Natural killer cell treated with Interleukin-12 subunit alpha and Interleukin-12 subunit beta and Interleukin-15 and Interleukin-18, amount 100 ng/mL, for 72 hours (primary cell): Measurements from ENCODE around the gene SURF6. TPM values are rescaled to one million over a fixed set of nuclear protein-coding genes. Genes with fewer than 3 reads are reported as not detected.

ENCODE experiments used
- ATAC-seq, 2 donors: fragments of 150-1000 bp; cut with Tn5 transposase in 1 of 2; sonication (Bioruptor Pico), chemical (Tn5 transposase) in 1 of 2; 2 replicates each; pipeline ENCODE4 v1.10.0; 2021
- DNase-seq: peaks from one replicate; pipeline ENCODE4 v3.0.0; 2022; ENCODE audit warnings: low spot score
- H3K27ac Mint-ChIP-seq, 2 donors: 1 replicate in 1 of 2; 2 replicates in 1 of 2; pipeline ENCODE4 v1.8.0; 2022; ENCODE audit warnings: mixed read lengths in 2 of 2, mild to moderate bottlenecking in 1 of 2, moderate library complexity in 1 of 2
- H3K27me3 Mint-ChIP-seq, 2 donors: 1 replicate in 1 of 2; 2 replicates in 1 of 2; pipeline ENCODE4 v1.8.0; 2022; ENCODE audit warnings: mixed read lengths in 2 of 2
- H3K36me3 Mint-ChIP-seq: one replicate; pipeline ENCODE4 v1.8.0; 2022; ENCODE audit warnings: mixed read lengths
- H3K4me1 Mint-ChIP-seq, 2 donors: 1 replicate in 1 of 2; 2 replicates in 1 of 2; pipeline ENCODE4 v1.8.0; 2022; ENCODE audit warnings: low read depth in 2 of 2, mixed read lengths in 2 of 2, mild to moderate bottlenecking in 1 of 2
- H3K4me3 Mint-ChIP-seq: one replicate; pipeline ENCODE4 v1.8.0; 2022; ENCODE audit warnings: mixed read lengths
- H3K9me3 Mint-ChIP-seq: 2 replicates; pipeline ENCODE4 v1.8.0; 2022; ENCODE audit warnings: mixed read lengths
- total RNA-seq, 2 donors: library from RNA; stranded (reverse); gene quantifications; one replicate each; pipeline ENCODE4 v1.2.3, GENCODE V29; 2022

The SURF6 gene
- total RNA-seq, 2 donors from 2014 or later, result 11.5 to 23.9 TPM

- Mint-ChIP-seq H3K9me3 (no peaks in the 10 kb centered on the region), H3K27me3 (no peaks in the 10 kb centered on the region), H3K4me1 (peaks cover 40 to 43% of the 10 kb centered on the region in 2 donors), H3K27ac (peak overlapping the region; percentile 85 to 98), H3K4me3 (peak overlapping the region; percentile 91), H3K36me3 (peaks cover 34% of the 10 kb centered on the region)
- ATAC-seq (no peak), DNase-seq (no peak)
Measured at GRCh38 chr9:133348718-133349573, 13.0 kb upstream of the SURF6 start.

GRCh38 chr9:133347985-133348717 is 12.2 kb upstream of the SURF6 start, which contains the start of the genes MED22 and RPL7A:
MED22 (minus strand) TSS chr9:133348131; CDS start chr9:133346662, 1,469 bp downstream.
RPL7A (plus strand) TSS chr9:133348218; CDS start chr9:133348244, 26 bp downstream.
- ATAC-seq, result peak; percentile 87 to 95
- Mint-ChIP-seq H3K36me3 (peaks cover 34% of the 10 kb centered on the region), H3K4me1 (peaks cover 38 to 41% of the 10 kb centered on the region in 2 donors), H3K27ac (peak within 1 kb of the TSS; percentile 90 to 98), H3K4me3 (peak within 1 kb of the TSS; percentile 91), H3K27me3 (no peaks in the 10 kb centered on the region), H3K9me3 (no peaks in the 10 kb centered on the region)
- DNase-seq, result peak; percentile 91

- no peak for DNase-seq
- Mint-ChIP-seq H3K4me3 (peak overlapping the region; percentile 91), H3K27ac (peak overlapping the region; percentile 90 to 98), H3K4me1 (peaks cover 35 to 37% of the 10 kb centered on the region in 2 donors), H3K9me3 (no peaks in the 10 kb centered on the region), H3K27me3 (no peaks in the 10 kb centered on the region), H3K36me3 (peaks cover 34% of the 10 kb centered on the region)
- peak; percentile 64 to 66 for ATAC-seq
Measured at GRCh38 chr9:133347515-133347984, 11.6 kb upstream of the SURF6 start.

DNA sequence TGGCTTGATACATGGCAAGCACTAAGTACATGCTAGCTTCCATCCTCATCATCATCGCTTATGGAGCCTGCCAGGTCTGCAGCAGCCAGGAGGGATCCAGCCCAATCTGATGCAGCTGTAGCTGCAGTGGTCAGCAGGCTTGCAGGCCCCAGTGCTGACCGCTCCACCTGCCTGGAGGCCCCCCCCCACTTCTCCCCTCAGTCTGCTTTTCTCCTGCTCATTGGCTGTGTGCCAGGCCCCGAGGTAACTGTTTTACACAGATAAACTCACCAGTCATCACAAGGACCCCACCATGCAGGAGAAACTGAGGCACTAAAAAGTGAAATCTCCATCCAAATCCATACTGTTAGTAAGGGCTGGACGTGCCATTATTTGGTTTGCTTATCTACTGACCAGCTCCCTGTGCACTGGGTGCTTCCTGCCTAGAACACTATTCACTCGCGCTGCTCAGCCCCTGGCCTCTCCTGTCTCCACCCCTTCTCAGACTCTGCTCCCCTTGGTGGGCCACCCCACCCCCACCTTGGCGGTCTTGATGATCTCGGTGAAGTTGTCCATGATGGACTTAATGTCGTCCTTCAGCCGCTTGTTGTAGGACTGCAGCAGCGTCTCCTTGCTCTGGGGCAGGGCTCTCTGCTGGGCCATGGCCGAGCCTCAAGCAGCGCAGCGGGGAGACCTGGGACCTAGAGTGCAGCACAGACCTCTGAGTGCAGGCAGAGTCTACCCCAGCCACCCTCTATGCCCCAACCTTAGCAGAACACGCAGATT is 10.2 kb upstream of the SURF6 start:
- Mint-ChIP-seq H3K9me3 (no peaks in the 10 kb centered on the region), H3K27me3 (no peaks in the 10 kb centered on the region), H3K4me1 (peaks cover 43 to 44% of the 10 kb centered on the region in 2 donors), H3K27ac (peak overlapping the region; percentile 56 to 90), H3K36me3 (peaks cover 30% of the 10 kb centered on the region), H3K4me3 (peak overlapping the region; percentile 91)
- DNase-seq, result no peak
- ATAC-seq, result no peak

GRCh38 chr9:133345596-133345995 is 9.6 kb upstream of the SURF6 start:
- Mint-ChIP-seq H3K27ac (no peak overlapping the region), H3K4me3 (peak overlapping the region; percentile 91), H3K36me3 (peaks cover 28% of the 10 kb centered on the region), H3K27me3 (no peaks in the 10 kb centered on the region), H3K9me3 (no peaks in the 10 kb centered on the region), H3K4me1 (peaks cover 48 to 50% of the 10 kb centered on the region in 2 donors)
- no peak for DNase-seq
- no peak for ATAC-seq

GRCh38 chr9:133344979-133345378 is 9.0 kb upstream of the SURF6 start:
- Mint-ChIP-seq H3K4me1 (peaks cover 51 to 53% of the 10 kb centered on the region in 2 donors), H3K27ac (no peak overlapping the region), H3K36me3 (peaks cover 22% of the 10 kb centered on the region), H3K4me3 (no peak overlapping the region), H3K27me3 (no peaks in the 10 kb centered on the region), H3K9me3 (no peaks in the 10 kb centered on the region)
- DNase-seq (no peak), ATAC-seq (no peak)

DNA sequence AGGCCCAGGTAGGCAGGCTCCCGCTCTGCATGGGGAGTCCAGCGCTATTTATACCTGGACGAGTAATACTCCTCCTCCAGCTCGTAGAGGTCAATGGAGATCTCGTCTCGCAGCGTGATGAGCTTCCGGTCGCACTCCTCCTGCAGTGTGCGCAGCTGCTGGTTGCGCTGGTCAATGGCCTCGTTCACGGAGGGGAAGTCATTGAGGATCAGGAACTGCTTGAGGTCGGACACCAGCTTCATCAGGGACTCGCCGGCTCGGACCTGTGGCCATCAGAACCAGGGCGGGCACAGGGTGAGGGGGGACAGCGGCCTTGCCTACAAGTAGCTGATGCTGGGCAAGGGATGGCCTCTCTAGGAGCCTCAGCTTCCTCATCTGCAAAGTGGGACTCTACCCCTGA is 8.1 kb upstream of the SURF6 start:
- H3K27me3 Mint-ChIP-seq, result no peaks in the 10 kb centered on the region
- H3K9me3 Mint-ChIP-seq, result no peaks in the 10 kb centered on the region
- no peak overlapping the region for H3K27ac Mint-ChIP-seq
- no peak overlapping the region for H3K4me3 Mint-ChIP-seq
- H3K36me3 Mint-ChIP-seq, result peaks cover 14% of the 10 kb centered on the region
- ATAC-seq, result no peak
- H3K4me1 Mint-ChIP-seq, result peaks cover 51 to 52% of the 10 kb centered on the region in 2 donors
- DNase-seq, result no peak

DNA sequence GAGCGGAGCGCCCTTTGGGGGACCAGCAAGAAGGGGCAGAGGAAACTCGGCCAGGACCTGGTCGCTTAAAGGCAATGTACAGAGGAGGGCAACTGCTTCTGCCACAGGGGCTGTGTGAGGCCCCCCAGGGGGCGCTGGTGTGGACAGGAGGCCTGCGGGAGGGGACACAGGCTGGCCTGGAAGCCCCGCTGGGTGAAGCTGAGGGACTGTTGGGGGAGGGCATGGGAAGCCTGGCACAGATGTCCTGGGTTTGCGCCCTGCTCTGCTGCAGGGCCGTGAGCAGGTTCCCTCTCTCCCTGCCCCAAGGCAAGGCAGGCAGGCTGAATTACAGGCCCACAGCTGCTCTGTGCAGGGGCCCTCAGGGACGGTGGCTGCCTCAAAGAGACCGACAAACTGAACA is 6.6 kb upstream of the SURF6 start:
- H3K27ac Mint-ChIP-seq, result peak overlapping the region in 1 of 2 donors; percentile 74
- H3K4me3 Mint-ChIP-seq, result no peak overlapping the region
- ATAC-seq (no peak), DNase-seq (no peak)
- no peaks in the 10 kb centered on the region for H3K9me3 Mint-ChIP-seq
- peaks cover 48 to 49% of the 10 kb centered on the region in 2 donors for H3K4me1 Mint-ChIP-seq
- peaks cover 6% of the 10 kb centered on the region for H3K36me3 Mint-ChIP-seq
- H3K27me3 Mint-ChIP-seq, result no peaks in the 10 kb centered on the region

DNA sequence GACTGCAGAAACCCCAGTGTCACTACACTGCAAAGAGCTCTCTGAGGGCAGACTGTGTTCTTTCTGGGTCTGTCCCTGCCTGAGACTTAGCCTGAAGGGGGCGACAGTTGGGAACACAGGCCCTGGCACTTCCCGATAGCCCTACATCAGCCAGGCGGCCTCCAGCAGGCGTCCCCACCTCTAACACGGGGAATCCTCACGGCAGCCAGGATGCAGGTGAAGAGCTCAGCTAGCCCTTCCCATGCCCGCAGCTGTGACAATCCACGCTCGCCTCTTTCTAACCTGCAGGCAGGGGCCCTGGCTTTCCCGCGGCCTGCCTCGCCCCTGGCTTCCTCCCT is 6.0 kb upstream of the SURF6 start:
- Mint-ChIP-seq H3K27me3 (no peaks in the 10 kb centered on the region), H3K9me3 (no peaks in the 10 kb centered on the region), H3K27ac (peak overlapping the region; percentile 74 to 86), H3K36me3 (peaks cover 6% of the 10 kb centered on the region), H3K4me3 (peak overlapping the region; percentile 58), H3K4me1 (peaks cover 46 to 47% of the 10 kb centered on the region in 2 donors)
- DNase-seq (no peak), ATAC-seq (no peak)

DNA sequence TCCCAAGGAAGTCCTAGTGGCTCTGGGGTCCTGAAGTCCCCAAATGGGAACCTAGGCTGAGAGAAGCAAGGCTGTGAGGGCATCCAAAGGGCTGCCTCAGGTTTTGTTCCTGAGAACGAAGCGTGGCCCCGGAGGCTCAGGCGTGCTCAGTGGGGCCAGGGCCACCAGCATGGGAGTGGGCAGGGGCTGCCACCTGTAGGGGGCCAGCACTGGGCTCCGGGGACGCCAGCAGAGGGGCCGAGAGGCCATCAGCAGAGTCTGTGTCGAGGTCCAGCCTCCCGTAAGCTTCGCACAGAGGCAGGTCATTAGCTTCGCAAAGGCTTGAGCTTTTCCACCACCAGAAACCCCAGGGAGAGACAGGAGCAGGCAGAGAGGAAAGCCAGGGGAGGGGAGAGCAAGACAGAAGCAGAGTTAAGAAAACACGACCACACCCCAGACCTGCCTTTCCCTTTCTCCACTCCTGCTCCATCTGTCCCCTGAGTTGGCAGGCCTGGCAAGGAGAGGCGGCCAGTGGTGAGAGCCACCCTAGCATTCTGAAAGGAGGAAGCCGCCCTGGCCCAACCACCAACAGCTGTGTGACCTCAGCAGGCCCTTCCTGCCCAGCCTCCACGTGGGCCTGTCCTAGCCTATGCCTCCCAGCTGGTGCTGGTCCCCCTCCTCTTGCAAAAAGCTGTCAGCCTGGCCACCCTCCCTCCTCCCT is 5.5 kb upstream of the SURF6 start:
- H3K9me3 Mint-ChIP-seq, result no peaks in the 10 kb centered on the region
- ATAC-seq, result peak; percentile 77 to 90

GRCh38 chr9:133340916-133341315 is 4.9 kb upstream of the SURF6 start:
- H3K4me3 Mint-ChIP-seq, result peak overlapping the region; percentile 56
- no peaks in the 10 kb centered on the region for H3K9me3 Mint-ChIP-seq
- ATAC-seq (no peak), DNase-seq (no peak)
- peaks cover 38 to 40% of the 10 kb centered on the region in 2 donors for H3K4me1 Mint-ChIP-seq
- peaks cover 6% of the 10 kb centered on the region for H3K36me3 Mint-ChIP-seq
- peak overlapping the region; percentile 74 to 86 for H3K27ac Mint-ChIP-seq
- H3K27me3 Mint-ChIP-seq, result no peaks in the 10 kb centered on the region

More for the DNA sequence above, 5.5 kb upstream of the SURF6 start:
- peaks cover 6% of the 10 kb centered on the region for H3K36me3 Mint-ChIP-seq
- H3K4me1 Mint-ChIP-seq, result peaks cover 41 to 42% of the 10 kb centered on the region in 2 donors
- H3K27me3 Mint-ChIP-seq, result no peaks in the 10 kb centered on the region
- peak overlapping the region; percentile 58 for H3K4me3 Mint-ChIP-seq
- DNase-seq, result peak; percentile 69
- H3K27ac Mint-ChIP-seq, result peak overlapping the region; percentile 74 to 86

DNA sequence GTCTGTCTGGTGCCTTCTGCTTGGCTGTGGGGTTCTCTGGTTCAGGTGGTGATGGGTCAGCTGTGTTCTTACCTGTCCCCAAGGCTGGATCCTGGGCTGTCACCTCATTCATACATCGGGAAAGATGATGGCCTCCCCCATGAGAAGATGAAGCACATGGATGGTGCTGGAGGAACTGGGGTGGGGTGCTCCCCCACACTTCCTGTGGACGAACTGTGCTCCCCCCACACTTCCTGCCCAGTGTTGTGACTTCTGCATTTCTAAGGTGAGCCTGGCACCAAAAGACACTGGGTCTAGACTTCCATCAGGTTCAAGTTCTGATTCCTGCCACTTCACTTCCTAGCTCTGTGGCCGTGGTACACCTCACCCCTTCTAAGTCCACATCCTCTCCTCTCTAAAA is 4.3 kb upstream of the SURF6 start:
- peak overlapping the region; percentile 56 for H3K4me3 Mint-ChIP-seq
- ATAC-seq, result no peak
- H3K27ac Mint-ChIP-seq, result peak overlapping the region; percentile 74 to 86
- H3K4me1 Mint-ChIP-seq, result peaks cover 41 to 45% of the 10 kb centered on the region in 2 donors
- no peak for DNase-seq
- peaks cover 6% of the 10 kb centered on the region for H3K36me3 Mint-ChIP-seq
- H3K27me3 Mint-ChIP-seq, result no peaks in the 10 kb centered on the region
- no peaks in the 10 kb centered on the region for H3K9me3 Mint-ChIP-seq

- no peak for DNase-seq
- Mint-ChIP-seq H3K4me3 (peak overlapping the region; percentile 5), H3K36me3 (peaks cover 6% of the 10 kb centered on the region), H3K4me1 (peaks cover 41 to 52% of the 10 kb centered on the region in 2 donors), H3K27ac (peak overlapping the region; percentile 74 to 86), H3K27me3 (no peaks in the 10 kb centered on the region), H3K9me3 (no peaks in the 10 kb centered on the region)
- ATAC-seq, result no peak
Measured at GRCh38 chr9:133339641-133340040, 3.7 kb upstream of the SURF6 start.
